ENCODE measurements around the gene PLIN5.
"Not testable (repeated sequence)": the region's sequence is repeated elsewhere in the genome, so short reads cannot be mapped to it uniquely, and the experiment has no call there.

The PLIN5 gene

DNA sequence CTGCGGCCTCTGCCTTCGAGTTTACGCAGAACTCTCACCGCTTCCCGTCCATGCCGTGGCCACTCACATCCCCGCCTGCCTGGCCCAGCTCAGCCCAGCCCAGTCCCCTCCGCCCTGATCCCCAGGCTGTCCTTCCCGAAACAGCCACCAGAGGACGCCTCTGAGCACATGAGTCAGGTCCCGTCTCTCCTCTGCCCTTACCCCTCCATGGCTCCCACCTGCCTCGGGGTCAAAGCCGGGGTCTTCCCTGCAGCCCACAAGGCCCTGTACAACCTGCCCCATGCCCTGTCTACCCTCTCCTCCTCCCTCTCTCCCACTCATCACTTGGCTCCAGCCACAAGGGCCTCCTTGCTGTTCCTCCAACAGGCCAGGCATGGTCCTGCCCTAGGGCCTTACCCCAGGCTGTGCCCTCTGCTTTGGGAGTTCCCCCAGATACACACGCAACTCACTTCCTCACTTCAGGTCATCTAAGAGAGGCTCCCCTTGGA lies 32.6 kb upstream of the PLIN5 start:
- DNase-seq (ENCODE audit: low spot score): no peak

DNA sequence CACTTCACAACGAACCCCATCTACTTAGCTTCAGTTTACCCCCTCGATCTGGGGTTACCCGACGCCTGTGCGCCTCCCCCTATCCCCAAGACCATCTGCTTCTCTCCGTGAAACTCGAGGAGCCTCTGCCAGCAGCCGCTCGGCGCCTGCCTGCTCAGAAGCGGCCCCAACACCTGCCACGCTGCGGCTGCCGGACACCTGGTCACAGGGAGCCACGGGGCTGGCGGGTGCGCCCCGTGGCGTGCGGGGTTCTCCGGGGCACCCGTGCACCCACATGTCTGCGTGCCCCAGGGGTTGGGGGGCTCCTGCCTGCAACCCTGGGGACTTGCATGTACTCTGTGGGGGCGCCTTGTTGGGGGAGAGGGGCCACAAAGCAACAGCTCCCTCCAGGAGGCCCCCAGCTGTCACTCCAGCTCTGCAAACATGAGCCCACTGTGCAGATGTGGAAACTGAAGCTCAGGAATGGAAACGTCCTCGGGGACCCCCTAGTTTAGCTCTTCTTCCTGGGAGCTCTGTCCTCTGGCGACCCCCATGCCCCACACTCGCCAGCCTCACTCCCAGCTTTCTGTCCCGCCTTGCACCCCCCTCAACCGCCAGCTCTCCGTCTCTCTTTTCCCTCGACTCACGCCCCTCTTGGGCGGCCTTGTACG lies 31.5 kb upstream of the PLIN5 start:
- no peak for DNase-seq (ENCODE audit: low spot score)

DNA sequence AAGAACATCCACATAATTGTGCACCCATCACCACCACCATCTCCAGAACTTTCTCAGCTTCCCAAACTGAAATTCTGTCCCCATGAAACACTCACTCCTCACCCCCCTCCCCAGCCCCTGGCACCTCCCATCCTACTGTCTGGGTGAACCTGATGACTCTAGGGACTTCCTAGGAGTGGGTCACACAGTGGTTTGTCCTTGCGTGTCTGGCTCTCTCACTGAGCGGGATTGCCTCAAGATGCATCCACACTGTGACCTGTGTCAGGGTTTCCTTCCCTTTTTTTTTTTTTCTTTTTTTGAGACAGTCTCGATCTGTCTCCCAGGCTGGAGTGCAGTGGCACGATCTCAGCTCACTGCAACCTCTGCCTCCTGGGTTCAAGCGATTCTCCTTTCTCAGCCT lies 28.5 kb upstream of the PLIN5 start:
- not testable (repeated sequence) for DNase-seq (ENCODE audit: low spot score)

DNA sequence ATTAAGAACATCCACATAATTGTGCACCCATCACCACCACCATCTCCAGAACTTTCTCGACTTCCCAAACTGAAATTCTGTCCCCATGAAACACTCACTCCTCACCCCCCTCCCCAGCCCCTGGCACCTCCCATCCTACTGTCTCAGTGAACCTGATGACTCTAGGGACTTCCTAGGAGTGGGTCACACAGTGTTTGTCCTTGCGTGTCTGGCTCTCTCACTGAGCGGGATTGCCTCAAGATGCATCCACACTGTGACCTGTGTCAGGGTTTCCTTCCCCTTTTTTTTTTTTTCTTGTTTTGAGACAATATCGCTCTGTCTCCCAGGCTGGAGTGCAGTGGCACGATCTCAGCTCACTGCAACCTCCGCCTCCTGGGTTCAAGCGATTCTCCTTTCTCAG lies 27.1 kb upstream of the PLIN5 start:
- not testable (repeated sequence) for DNase-seq (ENCODE audit: low spot score)

DNA sequence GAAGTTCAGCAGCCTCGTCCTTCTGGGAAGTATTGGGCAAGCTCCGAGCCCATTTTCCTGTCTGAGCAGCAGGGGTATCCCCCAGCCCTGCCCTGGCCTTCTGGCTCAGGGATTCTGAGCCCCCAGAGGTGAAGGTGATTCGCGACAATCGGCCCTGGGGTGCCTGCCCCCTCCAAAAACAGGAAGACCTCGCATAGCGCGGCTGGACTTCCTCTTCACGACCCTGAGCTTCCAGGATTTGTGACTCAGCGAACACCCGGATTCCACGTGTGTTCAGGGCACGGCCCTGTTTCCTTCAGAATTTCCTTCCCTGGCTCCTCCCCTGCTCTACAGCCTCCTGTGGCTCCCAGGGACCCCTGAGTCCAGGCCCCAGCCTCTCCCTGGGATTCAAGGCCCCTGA lies 24.5 kb upstream of the PLIN5 start, which contains the start of gene SEMA6B:
Gene SEMA6B (minus strand): TSS at position 116 of the 400 bp plus-strand sequence. CDS start 1,227 bp downstream, outside the sequence.
- no peak for DNase-seq (ENCODE audit: low spot score)

DNA sequence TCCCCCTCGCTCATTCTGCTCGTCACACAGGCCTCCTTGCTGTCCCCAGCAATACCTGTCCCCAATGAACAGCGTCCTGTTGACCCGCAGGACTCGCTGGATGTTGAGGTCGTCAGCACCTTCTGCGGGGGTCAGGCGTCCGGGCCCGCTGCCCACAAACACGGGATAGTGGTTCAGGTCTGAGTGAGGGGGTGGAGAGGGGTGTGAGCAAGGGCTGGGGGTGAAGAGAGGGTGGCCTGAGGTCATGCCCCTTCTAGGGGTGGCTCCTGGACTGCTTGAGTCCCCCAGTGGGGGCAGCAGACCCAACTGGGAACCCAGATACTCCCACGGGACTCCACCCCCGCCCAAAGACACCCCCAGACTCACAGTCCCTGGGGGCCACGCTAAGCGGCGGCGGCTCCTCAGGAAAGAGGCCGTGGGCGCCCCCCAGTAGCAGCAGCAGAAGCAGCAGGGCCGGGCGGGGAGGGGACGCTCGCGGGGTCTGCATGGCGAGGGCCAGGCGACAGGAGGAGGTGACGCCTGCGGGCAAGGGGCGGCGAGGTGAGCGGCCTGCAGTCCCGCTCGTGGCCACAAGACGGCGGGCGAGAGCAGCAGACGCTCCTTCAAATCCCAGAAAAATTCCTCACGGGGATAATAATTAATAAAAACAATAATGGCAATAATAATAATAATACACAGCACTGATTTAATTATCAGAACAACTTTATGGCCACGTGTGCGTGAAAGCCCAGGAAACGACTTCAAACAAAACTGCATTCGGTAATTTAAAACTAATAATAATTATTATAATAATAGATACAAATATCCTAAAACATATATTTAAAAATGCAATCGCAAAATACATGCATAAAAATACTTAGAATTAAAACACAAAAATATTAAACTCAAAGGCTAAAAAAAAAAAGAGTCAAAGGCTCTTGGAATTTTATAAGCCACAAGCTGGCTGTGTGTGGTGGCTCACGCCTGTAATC lies 23.2 kb upstream of the PLIN5 start:
- no peak for DNase-seq (ENCODE audit: low spot score)

DNA sequence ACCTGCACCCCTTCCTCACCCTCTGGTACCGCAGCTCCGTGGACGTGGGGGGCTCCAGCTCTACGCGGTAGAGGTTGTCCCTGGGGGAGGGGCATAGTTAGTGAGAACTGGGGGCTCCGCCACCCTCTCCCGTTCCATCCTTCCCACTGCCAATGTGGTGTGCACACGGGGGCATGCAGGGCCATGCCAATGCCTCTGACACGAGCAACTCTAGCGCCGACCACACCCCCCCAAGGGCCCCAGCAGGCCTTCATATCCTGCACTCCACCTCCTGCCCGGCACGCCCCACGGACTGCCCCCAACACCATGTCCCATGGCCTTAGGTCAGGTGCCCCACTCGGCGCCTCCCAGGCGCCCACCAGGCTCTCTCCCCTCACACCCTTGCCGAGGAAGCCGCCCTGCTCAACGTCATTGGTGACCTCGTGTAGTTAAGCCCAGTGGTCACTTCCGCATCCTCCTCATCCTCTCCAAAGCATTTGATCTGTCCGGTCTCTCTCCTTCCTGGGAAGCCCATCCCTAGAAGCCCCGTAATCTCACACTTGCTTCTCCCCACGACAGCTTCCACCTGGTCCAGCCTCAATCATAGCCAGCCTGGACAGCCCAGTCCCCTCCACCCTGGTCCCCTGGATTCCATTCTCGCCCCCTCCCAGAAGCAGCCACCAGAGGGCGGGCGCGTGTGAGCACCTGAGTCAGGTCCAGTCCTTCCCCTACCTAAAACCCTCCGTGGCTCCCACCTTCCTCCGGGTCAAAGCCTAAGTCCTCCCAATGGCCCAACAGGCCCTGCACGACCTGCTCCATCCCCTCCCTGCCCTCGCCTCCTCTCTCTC lies 22.3 kb upstream of the PLIN5 start:
- no peak for DNase-seq (ENCODE audit: low spot score)

DNA sequence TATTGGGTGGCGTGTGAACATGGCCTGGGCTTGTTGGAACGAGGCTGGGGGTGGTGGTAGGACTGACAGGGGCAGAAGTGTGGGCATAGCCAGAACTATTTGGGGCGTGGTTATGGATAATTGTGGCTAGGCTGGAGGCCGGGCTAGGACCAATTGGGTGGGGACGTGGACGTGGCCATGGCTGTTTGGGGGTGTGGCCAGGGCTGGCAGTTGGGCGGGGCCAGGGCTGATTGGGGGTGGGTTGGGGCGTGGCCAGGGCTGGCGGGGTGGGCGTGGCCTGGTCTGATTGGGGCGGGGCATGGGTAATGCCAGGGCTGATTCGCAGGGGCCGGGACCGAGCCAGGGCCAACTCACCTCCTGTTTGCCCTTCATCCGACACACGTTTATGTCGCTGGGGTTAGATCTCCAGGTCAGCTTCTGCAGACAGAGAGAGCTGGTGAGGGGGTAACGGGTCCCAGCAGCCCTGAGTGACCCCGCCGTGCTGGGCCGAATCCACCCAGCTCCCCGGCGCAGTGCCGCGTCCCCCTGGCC lies 21.6 kb upstream of the PLIN5 start:
- no peak for DNase-seq (ENCODE audit: low spot score)

DNA sequence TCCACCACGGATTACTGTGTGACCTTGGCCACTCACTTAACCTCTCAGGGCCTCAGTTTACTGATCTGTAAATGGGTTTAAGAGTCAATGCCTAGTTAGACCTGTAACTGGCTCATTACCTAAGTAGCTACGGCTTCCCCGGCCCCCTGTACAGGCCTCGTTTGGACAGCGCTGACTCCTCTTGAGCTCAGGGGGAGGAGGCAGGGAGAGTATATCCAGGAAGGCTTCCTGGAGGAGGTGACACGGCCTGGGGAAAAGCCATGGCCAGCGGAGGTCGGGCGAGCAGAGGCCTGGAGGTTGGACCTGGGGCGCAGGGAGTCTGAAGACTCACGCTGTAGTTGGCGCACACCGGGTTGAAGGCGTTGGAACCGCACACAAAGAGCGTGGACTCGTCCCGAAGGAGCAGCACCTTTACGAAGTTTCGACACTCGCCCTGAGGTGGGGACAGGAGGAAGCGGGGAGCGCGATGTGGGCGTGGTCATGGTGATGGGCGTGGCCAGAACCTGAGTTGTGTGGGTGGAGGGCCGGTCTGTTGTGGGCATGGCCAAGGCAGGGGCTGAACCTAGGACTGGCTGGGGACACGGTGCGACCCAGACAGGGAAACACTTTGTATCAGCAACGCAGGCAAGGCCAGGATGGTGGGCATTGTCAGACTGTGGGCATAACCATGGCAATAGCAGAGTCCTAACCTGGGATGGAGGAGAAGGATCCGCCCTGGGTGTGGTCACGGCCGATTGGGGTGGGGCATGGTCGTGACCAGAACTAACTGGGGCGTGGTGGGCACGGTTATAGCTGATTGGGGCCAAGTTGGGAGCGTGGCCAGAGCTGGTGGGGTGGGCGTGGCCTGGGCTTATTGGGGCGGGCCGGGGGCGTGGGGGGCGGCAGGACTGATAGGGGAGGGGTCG lies 20.9 kb upstream of the PLIN5 start:
- no peak for DNase-seq (ENCODE audit: low spot score)

DNA sequence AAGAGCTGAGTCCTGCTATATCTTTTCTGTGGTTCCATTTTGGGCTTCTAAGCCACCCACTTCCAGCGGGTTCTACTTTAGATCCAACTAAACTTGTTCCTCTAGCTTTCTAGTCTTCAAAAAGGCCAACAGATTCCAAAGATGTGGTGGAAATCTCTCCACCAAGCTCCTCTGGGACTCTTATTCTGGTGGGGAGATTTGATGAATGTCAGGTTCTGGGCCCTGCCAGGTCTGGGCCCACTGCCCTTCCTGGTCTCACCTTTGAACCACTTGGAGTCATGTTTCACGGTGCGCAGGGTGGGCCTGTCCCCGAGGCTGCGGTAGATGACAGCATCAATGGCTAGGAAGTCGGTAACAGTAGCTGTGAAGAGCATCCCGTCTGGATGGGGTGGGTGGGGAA lies 19.7 kb upstream of the PLIN5 start:
- no peak for DNase-seq (ENCODE audit: low spot score)

DNA sequence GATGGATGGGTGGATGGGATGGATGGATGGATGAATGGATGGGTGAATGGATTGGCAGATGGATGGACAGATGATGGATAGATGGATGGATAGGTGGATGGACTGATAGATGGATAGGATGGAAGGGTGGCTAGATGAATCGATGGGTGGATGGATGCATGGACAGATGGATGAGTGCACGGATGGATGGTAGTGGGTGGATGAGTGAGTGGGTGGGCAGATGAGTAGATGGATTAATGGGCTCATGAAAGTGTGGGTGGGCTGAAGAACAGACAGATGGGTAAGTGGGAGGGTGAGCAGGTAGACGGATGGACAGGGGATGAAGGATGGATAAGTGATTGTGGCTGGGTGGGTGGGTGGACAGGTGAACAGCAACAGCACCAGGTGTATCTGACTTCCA lies 18.8 kb upstream of the PLIN5 start:
- no peak for DNase-seq (ENCODE audit: low spot score)

DNA sequence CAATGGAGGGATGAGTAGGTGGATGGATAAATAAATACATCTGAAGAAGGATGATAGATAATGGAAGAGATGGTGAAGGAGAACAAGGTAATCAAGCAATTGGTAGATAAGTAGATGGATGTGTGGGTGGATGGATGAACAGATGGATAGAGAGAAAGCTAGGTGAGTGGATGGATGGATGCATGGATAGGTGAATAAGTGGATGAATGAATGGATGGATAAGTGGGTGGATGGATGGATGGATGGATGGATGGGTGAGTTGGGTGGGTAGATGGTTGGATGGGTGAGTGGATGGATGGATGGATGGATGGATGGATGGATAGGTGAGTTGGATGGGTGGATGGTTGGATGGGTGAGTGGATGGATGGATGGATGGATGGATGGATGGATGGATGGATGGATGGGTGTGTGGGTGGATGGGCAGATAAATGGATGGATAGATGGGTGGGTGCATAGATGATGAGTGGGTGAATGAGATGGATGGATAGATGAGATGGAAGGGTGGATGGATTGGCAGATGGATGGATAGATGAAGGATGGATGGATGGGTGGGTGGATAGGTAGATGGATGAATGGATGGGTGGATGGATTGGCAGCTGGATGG lies 18.2 kb upstream of the PLIN5 start:
- no peak for DNase-seq (ENCODE audit: low spot score)

DNA sequence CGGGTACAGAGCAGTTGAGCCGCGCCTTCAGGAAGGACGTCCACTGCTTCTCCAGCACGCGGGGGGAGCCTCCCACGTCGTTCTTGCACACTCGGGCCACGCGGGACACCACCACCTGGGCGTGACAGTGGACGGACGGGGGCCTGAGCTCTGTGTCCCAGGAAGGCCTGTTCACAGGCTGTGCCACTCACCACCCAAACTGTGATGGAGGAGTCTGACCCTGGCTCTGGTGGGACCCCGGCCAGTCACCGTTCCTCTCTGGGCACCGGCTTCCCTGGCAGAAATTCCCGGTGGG lies 17.4 kb upstream of the PLIN5 start:
- DNase-seq (ENCODE audit: low spot score): no peak

DNA sequence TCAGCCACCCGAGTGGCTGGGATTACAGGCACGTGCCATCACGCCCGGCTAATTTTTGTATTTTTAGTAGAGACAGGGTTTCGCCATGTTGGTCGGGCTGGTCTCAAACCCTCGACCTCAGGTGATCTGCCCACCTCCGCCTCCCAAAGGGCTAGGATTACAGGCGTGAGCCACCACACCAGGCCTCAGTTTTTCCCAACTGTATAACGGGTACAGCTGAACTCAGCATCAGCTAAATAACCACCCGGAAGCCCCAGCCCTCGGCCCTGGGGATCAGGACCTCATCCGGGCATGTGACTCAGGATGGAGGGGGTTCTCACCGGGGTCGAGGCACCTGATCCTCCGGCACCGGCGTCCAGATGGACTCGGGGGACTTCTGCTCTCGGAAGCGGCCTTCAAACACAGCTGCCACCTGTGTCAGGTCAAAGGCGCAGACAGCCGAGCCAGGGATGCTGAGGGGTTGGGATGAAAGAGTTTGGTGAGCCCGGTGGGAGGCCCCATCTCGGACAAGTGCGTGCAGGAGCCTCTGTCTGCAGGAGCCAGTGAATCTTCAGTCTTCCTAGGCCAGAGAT lies 15.5 kb upstream of the PLIN5 start:
- no peak for DNase-seq (ENCODE audit: low spot score)

DNA sequence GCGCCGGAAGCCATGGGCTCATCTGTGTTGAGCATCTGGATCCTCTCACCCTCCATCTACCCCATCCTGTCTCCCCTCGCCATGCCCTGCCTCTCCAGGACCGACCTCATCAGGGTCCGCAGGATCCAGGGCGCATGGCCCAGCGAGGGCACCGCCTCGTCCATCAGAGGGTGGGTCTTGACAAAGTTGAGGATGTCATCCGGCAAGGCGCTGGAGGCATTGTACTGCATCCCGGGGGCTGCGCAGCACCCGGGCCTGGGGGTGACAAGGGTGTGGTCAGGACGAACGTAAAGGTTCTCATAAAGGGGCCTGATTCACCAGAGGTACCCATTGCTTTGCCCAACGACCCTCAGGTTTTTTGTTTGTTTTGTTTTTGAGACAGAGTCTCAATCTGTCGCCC lies 15.0 kb upstream of the PLIN5 start:
- DNase-seq (ENCODE audit: low spot score): no peak

DNA sequence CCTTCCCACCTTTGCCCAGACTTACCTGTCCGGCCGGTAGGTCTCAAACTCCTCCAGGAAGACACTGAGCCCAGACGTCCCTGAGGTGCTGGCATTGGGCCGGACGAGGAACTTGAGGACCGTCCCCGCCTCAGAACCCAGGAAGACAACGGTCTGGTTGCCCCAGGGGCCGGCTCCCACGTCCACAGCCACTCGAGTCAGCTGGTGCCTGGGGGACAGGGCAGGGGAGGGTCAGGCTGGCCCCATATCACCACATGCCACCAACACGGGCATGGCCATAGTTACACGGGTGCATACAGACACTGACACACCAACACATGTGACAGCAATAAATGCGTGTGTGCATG lies 13.2 kb upstream of the PLIN5 start:
- no peak for DNase-seq (ENCODE audit: low spot score)

DNA sequence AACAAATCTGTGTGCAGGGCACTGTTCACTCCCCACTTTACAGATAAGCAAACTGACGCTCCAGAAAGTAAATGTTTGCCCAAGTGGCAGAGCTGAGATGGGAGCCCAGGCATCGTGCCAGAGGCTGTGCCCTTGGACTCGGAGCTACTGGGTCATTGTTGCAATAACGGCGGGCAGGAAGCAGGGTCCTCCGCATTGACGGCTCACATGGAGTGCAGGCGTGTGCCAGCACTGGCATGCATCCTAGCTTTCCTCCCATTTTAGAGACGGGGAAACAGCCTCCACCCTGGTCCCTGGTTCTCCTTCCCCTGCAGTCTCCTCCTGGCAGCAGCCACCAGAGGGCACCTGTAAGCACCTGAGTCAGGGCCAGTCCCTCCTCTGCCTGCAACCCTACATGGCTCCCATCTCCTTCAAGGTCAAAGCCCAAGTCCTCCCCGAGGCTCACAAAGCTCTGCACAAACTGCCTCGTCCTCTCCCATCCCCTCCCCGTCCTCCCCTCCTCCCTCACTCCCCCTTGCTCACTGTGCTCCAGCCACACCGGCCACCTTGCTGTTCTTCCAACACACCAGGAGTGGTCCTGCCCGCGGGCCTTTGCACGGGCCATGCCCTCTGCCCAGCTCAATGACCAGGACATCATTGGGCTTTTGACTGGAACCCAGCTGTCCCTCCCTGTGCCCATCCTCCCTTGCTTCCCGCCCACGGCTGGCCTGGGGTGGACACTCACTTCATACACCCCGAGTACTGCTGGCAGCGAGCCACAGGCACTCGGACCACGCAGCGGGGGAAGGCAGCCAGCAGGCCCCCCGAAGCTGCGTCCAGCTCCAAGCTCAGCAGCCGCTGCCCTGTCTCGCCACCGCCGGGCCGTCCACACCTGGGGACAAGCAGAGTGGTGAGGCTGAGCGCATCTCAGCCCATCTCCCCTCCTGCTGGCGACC lies 12.5 kb upstream of the PLIN5 start:
- no peak for DNase-seq (ENCODE audit: low spot score)

DNA sequence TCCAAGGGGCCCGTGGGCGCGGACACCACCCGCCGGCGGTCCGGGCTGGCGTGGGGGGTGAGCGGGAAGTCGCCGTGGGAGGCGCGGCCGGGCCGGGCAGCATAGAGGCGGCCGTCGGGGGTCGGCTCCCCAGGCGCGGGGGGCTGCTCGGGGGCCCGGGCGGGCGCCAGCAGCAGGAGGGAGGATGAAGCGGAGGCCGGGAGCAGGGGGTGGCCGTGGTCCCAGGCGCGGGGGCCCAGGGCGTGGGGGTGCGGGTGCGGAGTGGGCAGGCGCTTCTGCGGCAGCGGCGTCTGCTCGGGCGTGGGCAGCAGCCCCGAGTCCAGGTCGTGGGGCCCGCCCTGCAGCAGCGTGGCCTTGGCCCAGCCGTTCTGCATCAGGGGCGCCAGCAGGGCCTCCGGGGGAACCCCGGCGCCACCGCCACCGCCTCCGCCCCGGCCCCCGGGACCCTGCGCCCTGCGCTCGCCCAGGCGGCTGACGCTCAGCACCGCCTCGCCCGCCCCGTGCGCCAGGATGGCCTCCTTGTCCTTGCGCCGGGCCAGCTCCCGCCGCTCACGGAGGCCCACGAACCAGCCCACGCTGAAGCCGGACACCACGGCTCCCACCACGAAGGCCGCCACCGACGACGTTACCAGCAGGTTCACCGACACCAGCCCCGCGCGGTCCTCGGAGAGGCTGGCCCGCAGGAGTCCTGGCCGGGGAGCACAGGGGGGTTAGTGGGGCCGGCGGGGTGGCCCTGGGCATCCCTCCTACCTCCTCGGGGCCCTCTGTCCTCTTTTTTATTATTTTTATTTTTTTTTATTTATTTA lies 9.0 kb upstream of the PLIN5 start:
- no peak for DNase-seq (ENCODE audit: low spot score)
